Lower leg skin (tissue), 4 donors: Measurements from ENCODE around the gene STARD10. TPM values are rescaled to one million over a fixed set of nuclear protein-coding genes. Genes with fewer than 3 reads are reported as not detected.

Experiments
- DNase-seq, 2 donors: peaks; one replicate each; pipeline ENCODE4 v3.0.0-alpha.2; 2019; ENCODE audit warnings: low spot score in 2 of 2
- H3K4me3 ChIP-seq: fragments of 200-600 bp; sonication (generic); 2 replicates; pipeline ENCODE4 v1.5.1; 2017; ENCODE audit warnings: mild to moderate bottlenecking, low read depth; ENCODE audit not compliant: poor library complexity, severe bottlenecking
- POLR2A ChIP-seq, 2 donors: fragments of 450-650 bp; IDR thresholded peaks; one replicate each; pipeline ENCODE4 v1.6.1; 2016 to 2017; ENCODE audit warnings: antibody characterized with exemption in 2 of 2, mild to moderate bottlenecking in 1 of 2, moderate library complexity in 1 of 2
- WGBS, 2 donors: methylation state at CpG; one replicate each; pipeline ENCODE4 v1.1.5; 2018; 5-methylcytosine and 5-hydroxymethylcytosine counted together
- intact Hi-C: fragments of 100-400 bp; cut with DNase I; formaldehyde crosslinking; loops from one replicate; pipeline ENCODE4 v1.15.0; 2023; ENCODE audit warnings: low total_unique reads
- total RNA-seq, 4 donors: library from RNA; depleted of rRNA; stranded (reverse); fragments of >200 nt; gene quantifications; one replicate each; pipeline ENCODE4 v1.1.0, GENCODE V29; 2016
- TF ChIP-seq, protein P1 (sequence below), 3 donors: fragments of 450-650 bp; IDR thresholded peaks; one replicate each; pipeline ENCODE4 v1.5.1; 2016; ENCODE audit warnings: antibody characterized with exemption in 3 of 3, mild to moderate bottlenecking in 3 of 3, moderate library complexity in 2 of 3

STARD10 gene
- total RNA-seq, 4 donors from 2014 or later = 90.3 to 119 (median 110) TPM

DNA sequence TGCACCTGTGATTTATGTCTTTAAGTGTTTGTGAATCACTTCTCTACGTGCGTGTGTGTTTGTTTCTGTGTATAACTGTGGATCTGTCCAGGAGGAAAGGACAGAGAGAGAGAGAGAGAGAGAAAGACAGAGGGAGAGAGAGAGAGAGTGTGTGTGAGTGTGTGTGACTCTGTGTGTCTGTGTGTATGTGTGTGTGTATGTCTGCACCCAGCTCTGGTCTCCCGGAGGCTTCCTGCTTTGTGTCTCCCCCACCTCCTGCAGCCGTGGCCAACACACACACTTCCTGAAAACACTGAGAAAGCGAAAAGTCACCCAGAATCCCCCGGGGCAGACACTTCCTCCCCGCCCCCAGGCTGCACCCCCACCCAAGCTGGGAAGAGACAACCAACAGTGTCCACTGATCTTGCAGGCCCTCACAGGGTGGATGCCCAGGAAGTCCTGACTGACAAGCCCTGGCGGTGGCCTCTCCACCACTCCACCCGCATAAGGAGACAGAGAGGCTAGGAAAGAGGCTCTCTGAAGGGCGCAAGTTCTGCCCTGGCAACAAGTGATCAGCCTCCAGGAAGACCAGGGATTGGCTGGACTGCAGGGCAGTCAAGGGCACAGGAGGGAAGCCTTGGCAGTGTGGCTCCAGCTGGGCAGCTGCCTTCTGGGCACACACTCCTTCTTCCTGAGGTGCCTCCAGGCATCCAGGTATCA, 71.6 kb downstream of the STARD10 start:
- intact Hi-C loops = no loop called here
- peak overlapping the region; percentile 49 for H3K4me3 ChIP-seq
- DNase-seq = peak; percentile 89 to 97
- TF ChIP-seq, protein P1, sequence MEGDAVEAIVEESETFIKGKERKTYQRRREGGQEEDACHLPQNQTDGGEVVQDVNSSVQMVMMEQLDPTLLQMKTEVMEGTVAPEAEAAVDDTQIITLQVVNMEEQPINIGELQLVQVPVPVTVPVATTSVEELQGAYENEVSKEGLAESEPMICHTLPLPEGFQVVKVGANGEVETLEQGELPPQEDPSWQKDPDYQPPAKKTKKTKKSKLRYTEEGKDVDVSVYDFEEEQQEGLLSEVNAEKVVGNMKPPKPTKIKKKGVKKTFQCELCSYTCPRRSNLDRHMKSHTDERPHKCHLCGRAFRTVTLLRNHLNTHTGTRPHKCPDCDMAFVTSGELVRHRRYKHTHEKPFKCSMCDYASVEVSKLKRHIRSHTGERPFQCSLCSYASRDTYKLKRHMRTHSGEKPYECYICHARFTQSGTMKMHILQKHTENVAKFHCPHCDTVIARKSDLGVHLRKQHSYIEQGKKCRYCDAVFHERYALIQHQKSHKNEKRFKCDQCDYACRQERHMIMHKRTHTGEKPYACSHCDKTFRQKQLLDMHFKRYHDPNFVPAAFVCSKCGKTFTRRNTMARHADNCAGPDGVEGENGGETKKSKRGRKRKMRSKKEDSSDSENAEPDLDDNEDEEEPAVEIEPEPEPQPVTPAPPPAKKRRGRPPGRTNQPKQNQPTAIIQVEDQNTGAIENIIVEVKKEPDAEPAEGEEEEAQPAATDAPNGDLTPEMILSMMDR (IDR thresholded peaks at IDR 0.05) = no peak
- no peak for TF ChIP-seq POLR2A (IDR thresholded peaks at IDR 0.05)
- 0% methylated on average over 8 to 10 of the region's 10 CpGs for WGBS, 2 donors

DNA sequence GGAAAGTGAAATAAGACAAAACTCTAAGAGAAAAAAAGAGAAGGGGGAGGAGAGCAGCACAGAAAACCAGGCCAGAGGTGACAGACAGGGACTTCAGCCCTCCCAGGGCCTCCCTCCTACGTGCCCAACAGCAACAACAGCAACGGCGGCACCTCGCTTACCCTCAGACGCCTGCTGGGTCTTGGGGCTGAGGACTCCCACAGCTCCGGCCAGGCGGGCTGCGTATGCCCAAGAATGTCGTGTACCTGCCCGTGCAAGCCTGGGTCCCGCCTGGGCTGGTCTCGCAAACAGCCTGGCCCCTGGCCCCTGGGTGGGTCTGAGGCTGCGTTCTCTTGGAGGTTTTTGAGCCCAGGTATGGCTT, 72.2 kb downstream of the STARD10 start:
- intact Hi-C loops = no loop called here
- WGBS, 2 donors = 1 to 4% methylated on average over 13 of the region's 13 CpGs
- H3K4me3 ChIP-seq = peak overlapping the region; percentile 49
- TF ChIP-seq POLR2A (IDR thresholded peaks at IDR 0.05) = no peak
- TF ChIP-seq, protein P1 (IDR thresholded peaks at IDR 0.05) = no peak
- peak in 1 of 2 donors; percentile 92 for DNase-seq

DNA sequence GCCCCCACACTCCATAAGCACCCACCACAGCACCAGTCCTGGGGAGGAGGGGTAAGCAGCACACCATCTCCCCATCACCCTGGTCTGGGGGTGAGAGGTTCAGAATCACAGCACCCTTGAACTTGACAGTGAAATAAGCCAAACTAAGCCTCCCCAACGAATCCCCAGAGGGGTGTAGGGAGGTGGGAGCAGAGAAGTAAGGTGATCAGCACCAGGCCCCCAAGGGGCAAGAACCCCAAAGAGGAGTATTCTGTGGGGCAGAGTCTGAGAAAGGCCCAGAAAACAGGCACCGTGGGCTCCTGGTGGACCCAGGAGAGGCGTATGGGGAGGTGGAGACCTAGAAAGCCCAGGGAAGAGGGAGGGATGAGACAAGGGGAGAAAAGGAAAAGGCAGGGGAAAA, 72.6 kb downstream of the STARD10 start:
- TF ChIP-seq POLR2A (IDR thresholded peaks at IDR 0.05) = no peak
- TF ChIP-seq, protein P1 (IDR thresholded peaks at IDR 0.05) = no peak
- WGBS, 2 donors = 8 to 10% methylated on average over 3 of the region's 3 CpGs
- intact Hi-C loops = no loop called here
- peak overlapping the region; percentile 49 for H3K4me3 ChIP-seq
- no peak for DNase-seq

DNA sequence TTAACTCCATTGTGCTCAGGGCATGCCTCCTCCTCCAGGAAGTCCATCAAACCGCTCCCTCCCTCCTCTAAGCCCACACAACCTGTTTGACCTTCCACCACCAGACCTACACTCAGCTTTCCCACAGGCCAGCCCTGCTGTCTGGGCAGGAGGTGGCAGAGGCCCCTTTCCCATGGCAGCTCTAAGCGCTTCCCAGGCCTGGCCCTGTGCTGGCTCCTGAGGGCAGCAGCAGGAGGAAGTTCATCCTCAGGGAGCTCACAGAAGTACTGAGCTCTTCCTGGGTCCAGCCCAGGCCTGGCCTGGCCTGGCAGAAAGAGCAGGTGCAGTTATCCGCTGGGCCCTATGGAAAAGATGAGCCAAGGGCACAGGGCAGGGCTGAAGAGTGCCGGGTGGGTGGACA, 73.1 kb downstream of the STARD10 start:
- intact Hi-C loops = no loop called here

DNA sequence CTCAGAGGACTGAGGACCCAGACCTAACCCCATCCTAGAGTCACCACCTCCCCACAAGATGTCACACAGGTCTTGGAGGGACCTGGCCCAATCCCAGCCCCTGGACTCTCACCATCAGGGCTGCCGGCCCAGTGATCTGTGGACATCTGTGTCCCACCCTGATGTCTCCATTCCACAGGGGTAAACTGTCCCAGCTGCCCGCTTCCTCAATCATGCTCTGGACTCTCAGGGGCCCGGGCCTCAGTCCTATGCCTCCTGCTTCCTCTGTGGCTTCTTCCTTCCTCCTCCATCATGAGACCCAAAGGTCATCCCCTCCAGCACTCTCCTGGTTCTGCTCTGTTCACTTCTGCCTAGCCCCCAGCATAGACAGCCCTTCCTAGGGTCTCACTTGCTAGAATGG, 73.8 kb downstream of the STARD10 start:
- DNase-seq = no peak
- H3K4me3 ChIP-seq = no peak overlapping the region
- 41 to 47% methylated on average over 3 of the region's 3 CpGs for WGBS, 2 donors
- intact Hi-C loops = no loop called here
- TF ChIP-seq POLR2A (IDR thresholded peaks at IDR 0.05) = no peak
- TF ChIP-seq, protein P1 (IDR thresholded peaks at IDR 0.05) = no peak

More for the DNA sequence above, 73.1 kb downstream of the STARD10 start:
- no peak for DNase-seq
- TF ChIP-seq, protein P1 (IDR thresholded peaks at IDR 0.05) = no peak
- H3K4me3 ChIP-seq = peak overlapping the region; percentile 49
- 44 to 52% methylated on average over 4 of the region's 4 CpGs for WGBS, 2 donors

DNA sequence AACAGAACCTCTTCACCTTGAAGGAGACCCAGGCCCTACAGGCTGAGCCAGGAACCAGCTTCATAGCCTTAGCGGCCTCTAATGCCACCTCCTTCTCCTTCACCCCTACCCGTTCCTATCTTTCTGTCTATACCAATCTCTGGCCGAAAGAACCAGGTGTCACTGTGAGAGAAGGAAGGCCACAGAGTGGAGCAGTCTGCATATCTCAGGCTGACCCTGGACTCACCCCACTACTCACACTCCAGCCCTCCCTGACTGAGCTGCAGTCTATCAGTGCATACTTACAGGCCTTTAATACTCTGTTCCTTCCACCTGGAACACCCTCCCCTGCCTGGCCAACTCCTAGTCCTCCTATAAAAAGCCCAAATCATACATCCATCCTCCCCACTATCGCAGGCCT, 74.3 kb downstream of the STARD10 start:
- no peak for DNase-seq
- no peak for TF ChIP-seq POLR2A (IDR thresholded peaks at IDR 0.05)
- TF ChIP-seq, protein P1 (IDR thresholded peaks at IDR 0.05) = no peak
- 66 to 68% methylated on average over 4 of the region's 4 CpGs for WGBS, 2 donors
- no peak overlapping the region for H3K4me3 ChIP-seq
- intact Hi-C loops = no loop called here
